ENCODE measurements around the gene MOSPD3. TPM values are rescaled to one million over a fixed set of nuclear protein-coding genes. Genes with fewer than 3 reads are reported as not detected.

The MOSPD3 gene
- total and polyA plus RNA-seq, 2 experiments from 2014 or later, result 15.3 to 23.5 TPM

DNA sequence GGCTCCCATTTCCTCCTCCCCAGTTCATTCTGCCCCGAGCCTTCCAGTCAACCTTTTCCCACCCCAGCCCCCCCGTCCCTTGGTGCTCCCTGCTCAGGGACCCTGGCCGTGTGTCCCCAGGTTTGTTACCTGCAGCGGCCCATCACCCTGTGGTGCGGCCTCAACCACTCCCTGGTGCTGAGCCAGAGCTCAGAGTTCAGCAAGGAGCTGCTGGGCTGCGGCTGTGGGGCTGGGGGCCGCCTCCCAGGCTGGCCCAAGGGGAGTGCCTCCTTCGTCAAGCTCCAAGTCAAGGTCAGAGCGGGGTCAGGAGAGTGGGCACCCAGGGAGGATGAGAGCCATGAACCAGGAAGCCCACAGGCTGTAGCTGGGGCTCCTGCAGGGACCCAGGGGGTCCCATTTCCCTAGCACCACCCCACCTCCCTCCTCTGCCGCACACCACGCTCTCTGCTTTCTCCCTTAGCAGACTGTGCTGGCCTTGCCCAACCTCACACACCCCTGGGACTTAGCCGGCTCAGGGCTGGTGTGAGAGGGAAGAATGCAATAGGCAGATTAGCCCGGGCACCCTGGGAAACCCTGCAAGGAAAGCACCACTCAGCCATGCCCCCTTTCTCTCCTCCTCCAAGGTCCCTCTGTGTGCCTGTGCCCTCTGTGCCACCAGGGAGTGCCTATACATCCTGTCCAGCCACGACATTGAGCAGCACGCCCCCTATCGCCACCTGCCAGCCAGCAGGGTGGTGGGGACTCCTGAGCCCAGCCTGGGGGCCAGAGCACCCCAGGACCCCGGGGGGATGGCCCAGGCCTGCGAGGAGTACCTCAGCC lies 12.2 kb upstream of the MOSPD3 start:
- H3K27ac Mint-ChIP-seq, result no peak overlapping the region
- H3K4me1 Mint-ChIP-seq, result peaks cover 33% of the 10 kb centered on the region
- no peak overlapping the region for H2AFZ ChIP-seq
- no peaks in the 10 kb centered on the region for H3K9me2 ChIP-seq (ENCODE audit: insufficient read depth)
- H3K4me2 ChIP-seq, result no peak overlapping the region; the same call in 1 of the 2 replicates
- TF ChIP-seq, protein P1, sequence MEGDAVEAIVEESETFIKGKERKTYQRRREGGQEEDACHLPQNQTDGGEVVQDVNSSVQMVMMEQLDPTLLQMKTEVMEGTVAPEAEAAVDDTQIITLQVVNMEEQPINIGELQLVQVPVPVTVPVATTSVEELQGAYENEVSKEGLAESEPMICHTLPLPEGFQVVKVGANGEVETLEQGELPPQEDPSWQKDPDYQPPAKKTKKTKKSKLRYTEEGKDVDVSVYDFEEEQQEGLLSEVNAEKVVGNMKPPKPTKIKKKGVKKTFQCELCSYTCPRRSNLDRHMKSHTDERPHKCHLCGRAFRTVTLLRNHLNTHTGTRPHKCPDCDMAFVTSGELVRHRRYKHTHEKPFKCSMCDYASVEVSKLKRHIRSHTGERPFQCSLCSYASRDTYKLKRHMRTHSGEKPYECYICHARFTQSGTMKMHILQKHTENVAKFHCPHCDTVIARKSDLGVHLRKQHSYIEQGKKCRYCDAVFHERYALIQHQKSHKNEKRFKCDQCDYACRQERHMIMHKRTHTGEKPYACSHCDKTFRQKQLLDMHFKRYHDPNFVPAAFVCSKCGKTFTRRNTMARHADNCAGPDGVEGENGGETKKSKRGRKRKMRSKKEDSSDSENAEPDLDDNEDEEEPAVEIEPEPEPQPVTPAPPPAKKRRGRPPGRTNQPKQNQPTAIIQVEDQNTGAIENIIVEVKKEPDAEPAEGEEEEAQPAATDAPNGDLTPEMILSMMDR (conservative IDR thresholded peaks at IDR 0.05; ENCODE audit: low read depth in 2 of 2), result peak; percentile 51 to 70
- TF ChIP-seq NANOG (IDR thresholded peaks at IDR 0.05; ENCODE audit: borderline replicate concordance) (no peak), POLR2AphosphoS5 (IDR thresholded peaks at IDR 0.05; ENCODE audit: low read depth) (no peak; the same call in 1 of the 2 replicates)
- no peak overlapping the region for H3K27ac ChIP-seq (ENCODE audit: low read depth)
- peaks cover 21% of the 10 kb centered on the region for H3K27me3 Mint-ChIP-seq (ENCODE audit: insufficient read depth, low read depth, poor library complexity)
- H3K4me3 Mint-ChIP-seq, result no peak overlapping the region
- no peaks in the 10 kb centered on the region; the same call in 1 of the 2 replicates for H4K20me1 ChIP-seq (replicated peaks; ENCODE audit: insufficient read depth)
- H3F3A ChIP-seq (replicated peaks; ENCODE audit: low read depth), result 0 out of 2 replicates have a peak, but pooled peaks cover 3% of the 10 kb centered on the region
- H3K36me3 Mint-ChIP-seq (ENCODE audit: low read depth), result peaks cover 11% of the 10 kb centered on the region
- no peaks in the 10 kb centered on the region for H3K27me3 ChIP-seq (ENCODE audit: insufficient read depth)
- peak; percentile 40 for DNase-seq (ENCODE audit: low spot score)
- peaks cover 19% of the 10 kb centered on the region for H3K4me1 ChIP-seq (ENCODE audit: insufficient read depth)
- H3K4me3 ChIP-seq, result no peak overlapping the region
- ATAC-seq, result no peak
- no peaks in the 10 kb centered on the region for H3K9me3 Mint-ChIP-seq
- H3K79me2 ChIP-seq (replicated peaks; ENCODE audit: insufficient read depth), result no peaks in the 10 kb centered on the region
- H3K36me3 ChIP-seq (ENCODE audit: insufficient read depth), result no peaks in the 10 kb centered on the region; the same call in none of the 2 replicates

DNA sequence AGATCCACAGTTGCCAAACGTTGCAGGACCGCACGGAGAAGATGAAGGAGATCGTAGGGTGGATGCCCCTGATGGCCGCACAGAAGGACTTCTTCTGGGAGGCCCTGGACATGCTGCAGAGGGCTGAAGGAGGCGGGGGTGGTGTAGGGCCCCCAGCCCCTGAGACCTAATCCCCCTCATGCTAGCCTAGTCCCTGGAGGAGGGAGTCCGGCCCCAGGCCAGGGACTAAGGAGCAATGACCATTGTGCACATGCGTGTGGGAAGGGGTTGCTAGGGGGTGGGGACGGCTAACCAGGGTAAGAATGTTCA lies 11.7 kb upstream of the MOSPD3 start:
- no peak overlapping the region; the same call in 1 of the 2 replicates for H3K4me2 ChIP-seq
- no peak for ATAC-seq
- peaks cover 19% of the 10 kb centered on the region for H3K4me1 ChIP-seq (ENCODE audit: insufficient read depth)
- H3K79me2 ChIP-seq (replicated peaks; ENCODE audit: insufficient read depth), result no peaks in the 10 kb centered on the region
- no peak overlapping the region for H2AFZ ChIP-seq
- no peaks in the 10 kb centered on the region for H3K9me2 ChIP-seq (ENCODE audit: insufficient read depth)
- H3K36me3 ChIP-seq (ENCODE audit: insufficient read depth), result no peaks in the 10 kb centered on the region; the same call in none of the 2 replicates
- H4K20me1 ChIP-seq (replicated peaks; ENCODE audit: insufficient read depth), result no peaks in the 10 kb centered on the region; the same call in 1 of the 2 replicates
- H3F3A ChIP-seq (replicated peaks; ENCODE audit: low read depth), result 0 out of 2 replicates have a peak, but pooled peaks cover 3% of the 10 kb centered on the region
- peaks cover 4% of the 10 kb centered on the region; the same call in 1 of the 2 replicates for H3K27me3 ChIP-seq (ENCODE audit: insufficient read depth)
- Mint-ChIP-seq H3K27me3 (ENCODE audit: insufficient read depth, low read depth, poor library complexity) (peaks cover 24% of the 10 kb centered on the region), H3K4me1 (peaks cover 34% of the 10 kb centered on the region), H3K27ac (no peak overlapping the region), H3K36me3 (ENCODE audit: low read depth) (peaks cover 11% of the 10 kb centered on the region), H3K9me3 (no peaks in the 10 kb centered on the region), H3K4me3 (no peak overlapping the region)
- no peak overlapping the region for H3K27ac ChIP-seq (ENCODE audit: low read depth)
- no peak for DNase-seq (ENCODE audit: low spot score)
- H3K4me3 ChIP-seq, result no peak overlapping the region
- TF ChIP-seq ZNF331 (CRISPR knock-in tag; IDR thresholded peaks at IDR 0.05; ENCODE audit: low read depth) (no peak), NANOG (IDR thresholded peaks at IDR 0.05; ENCODE audit: borderline replicate concordance) (no peak), EZH2phosphoT487 (IDR thresholded peaks at IDR 0.05; ENCODE audit: unreplicated experiment) (no peak)
- TF ChIP-seq, protein P2, sequence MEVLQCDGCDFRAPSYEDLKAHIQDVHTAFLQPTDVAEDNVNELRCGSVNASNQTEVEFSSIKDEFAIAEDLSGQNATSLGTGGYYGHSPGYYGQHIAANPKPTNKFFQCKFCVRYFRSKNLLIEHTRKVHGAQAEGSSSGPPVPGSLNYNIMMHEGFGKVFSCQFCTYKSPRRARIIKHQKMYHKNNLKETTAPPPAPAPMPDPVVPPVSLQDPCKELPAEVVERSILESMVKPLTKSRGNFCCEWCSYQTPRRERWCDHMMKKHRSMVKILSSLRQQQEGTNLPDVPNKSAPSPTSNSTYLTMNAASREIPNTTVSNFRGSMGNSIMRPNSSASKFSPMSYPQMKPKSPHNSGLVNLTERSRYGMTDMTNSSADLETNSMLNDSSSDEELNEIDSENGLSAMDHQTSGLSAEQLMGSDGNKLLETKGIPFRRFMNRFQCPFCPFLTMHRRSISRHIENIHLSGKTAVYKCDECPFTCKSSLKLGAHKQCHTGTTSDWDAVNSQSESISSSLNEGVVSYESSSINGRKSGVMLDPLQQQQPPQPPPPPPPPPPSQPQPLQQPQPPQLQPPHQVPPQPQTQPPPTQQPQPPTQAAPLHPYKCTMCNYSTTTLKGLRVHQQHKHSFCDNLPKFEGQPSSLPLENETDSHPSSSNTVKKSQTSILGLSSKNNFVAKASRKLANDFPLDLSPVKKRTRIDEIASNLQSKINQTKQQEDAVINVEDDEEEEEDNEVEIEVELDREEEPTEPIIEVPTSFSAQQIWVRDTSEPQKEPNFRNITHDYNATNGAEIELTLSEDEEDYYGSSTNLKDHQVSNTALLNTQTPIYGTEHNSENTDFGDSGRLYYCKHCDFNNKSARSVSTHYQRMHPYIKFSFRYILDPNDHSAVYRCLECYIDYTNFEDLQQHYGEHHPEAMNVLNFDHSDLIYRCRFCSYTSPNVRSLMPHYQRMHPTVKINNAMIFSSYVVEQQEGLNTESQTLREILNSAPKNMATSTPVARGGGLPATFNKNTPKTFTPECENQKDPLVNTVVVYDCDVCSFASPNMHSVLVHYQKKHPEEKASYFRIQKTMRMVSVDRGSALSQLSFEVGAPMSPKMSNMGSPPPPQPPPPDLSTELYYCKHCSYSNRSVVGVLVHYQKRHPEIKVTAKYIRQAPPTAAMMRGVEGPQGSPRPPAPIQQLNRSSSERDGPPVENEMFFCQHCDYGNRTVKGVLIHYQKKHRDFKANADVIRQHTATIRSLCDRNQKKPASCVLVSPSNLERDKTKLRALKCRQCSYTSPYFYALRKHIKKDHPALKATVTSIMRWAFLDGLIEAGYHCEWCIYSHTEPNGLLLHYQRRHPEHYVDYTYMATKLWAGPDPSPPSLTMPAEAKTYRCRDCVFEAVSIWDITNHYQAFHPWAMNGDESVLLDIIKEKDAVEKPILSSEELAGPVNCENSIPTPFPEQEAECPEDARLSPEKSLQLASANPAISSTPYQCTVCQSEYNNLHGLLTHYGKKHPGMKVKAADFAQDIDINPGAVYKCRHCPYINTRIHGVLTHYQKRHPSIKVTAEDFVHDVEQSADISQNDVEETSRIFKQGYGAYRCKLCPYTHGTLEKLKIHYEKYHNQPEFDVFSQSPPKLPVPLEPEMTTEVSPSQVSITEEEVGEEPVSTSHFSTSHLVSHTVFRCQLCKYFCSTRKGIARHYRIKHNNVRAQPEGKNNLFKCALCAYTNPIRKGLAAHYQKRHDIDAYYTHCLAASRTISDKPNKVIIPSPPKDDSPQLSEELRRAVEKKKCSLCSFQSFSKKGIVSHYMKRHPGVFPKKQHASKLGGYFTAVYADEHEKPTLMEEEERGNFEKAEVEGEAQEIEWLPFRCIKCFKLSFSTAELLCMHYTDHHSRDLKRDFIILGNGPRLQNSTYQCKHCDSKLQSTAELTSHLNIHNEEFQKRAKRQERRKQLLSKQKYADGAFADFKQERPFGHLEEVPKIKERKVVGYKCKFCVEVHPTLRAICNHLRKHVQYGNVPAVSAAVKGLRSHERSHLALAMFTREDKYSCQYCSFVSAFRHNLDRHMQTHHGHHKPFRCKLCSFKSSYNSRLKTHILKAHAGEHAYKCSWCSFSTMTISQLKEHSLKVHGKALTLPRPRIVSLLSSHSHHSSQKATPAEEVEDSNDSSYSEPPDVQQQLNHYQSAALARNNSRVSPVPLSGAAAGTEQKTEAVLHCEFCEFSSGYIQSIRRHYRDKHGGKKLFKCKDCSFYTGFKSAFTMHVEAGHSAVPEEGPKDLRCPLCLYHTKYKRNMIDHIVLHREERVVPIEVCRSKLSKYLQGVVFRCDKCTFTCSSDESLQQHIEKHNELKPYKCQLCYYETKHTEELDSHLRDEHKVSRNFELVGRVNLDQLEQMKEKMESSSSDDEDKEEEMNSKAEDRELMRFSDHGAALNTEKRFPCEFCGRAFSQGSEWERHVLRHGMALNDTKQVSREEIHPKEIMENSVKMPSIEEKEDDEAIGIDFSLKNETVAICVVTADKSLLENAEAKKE (CRISPR knock-in tag; IDR thresholded peaks at IDR 0.05), result no peak
- TF ChIP-seq, protein P3, sequence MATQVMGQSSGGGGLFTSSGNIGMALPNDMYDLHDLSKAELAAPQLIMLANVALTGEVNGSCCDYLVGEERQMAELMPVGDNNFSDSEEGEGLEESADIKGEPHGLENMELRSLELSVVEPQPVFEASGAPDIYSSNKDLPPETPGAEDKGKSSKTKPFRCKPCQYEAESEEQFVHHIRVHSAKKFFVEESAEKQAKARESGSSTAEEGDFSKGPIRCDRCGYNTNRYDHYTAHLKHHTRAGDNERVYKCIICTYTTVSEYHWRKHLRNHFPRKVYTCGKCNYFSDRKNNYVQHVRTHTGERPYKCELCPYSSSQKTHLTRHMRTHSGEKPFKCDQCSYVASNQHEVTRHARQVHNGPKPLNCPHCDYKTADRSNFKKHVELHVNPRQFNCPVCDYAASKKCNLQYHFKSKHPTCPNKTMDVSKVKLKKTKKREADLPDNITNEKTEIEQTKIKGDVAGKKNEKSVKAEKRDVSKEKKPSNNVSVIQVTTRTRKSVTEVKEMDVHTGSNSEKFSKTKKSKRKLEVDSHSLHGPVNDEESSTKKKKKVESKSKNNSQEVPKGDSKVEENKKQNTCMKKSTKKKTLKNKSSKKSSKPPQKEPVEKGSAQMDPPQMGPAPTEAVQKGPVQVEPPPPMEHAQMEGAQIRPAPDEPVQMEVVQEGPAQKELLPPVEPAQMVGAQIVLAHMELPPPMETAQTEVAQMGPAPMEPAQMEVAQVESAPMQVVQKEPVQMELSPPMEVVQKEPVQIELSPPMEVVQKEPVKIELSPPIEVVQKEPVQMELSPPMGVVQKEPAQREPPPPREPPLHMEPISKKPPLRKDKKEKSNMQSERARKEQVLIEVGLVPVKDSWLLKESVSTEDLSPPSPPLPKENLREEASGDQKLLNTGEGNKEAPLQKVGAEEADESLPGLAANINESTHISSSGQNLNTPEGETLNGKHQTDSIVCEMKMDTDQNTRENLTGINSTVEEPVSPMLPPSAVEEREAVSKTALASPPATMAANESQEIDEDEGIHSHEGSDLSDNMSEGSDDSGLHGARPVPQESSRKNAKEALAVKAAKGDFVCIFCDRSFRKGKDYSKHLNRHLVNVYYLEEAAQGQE (IDR thresholded peaks at IDR 0.05; ENCODE audit: unreplicated experiment), result no peak

Data from GM23338 (cell line).